A549 (cell line): ENCODE results near the gene FGFR1OP2. TPM values are rescaled to one million over a fixed set of nuclear protein-coding genes. Genes with fewer than 3 reads are reported as not detected.

Experiments
- ATAC-seq, 2 experiments: fragments of 200-7000 bp in 1 of 2; fragments of >200 bp in 1 of 2; cut with Nextera tagmentation in 1 of 2; cut with Tn5 transposase in 1 of 2; 3 replicates each; pipeline versions ENCODE4 v1.8.0 to v1.9.1; 2018 to 2020; ENCODE audit warnings: mild to moderate bottlenecking in 1 of 2, moderate library complexity in 1 of 2
- CTCF ChIA-PET: fragments of 300-600 bp; sonication (Branson Sonifier 250); formaldehyde crosslinking; extraction: SDS; loops from one replicate; lab custom pipeline; 2021; ENCODE audit warnings: antibody characterized with exemption, inconsistent platforms; lab: Yijun Ruan, JAX
- POLR2A ChIA-PET: fragments of 350-600 bp; formaldehyde crosslinking; extraction: SDS; loops from one replicate; lab custom pipeline; 2021; ENCODE audit warnings: antibody characterized with exemption, inconsistent platforms; lab: Yijun Ruan, JAX
- DNase-seq, 2 experiments: peaks; one replicate each; pipeline versions ENCODE4 v3.0.0 to v3.0.0-alpha.2; 2011 to 2016; ENCODE audit warnings: low read depth in 1 of 2, low spot score in 1 of 2
- FAIRE-seq: peaks from 2 replicates; lab custom pipeline; 2011; peaks lifted over from hg19 to GRCh38; lab: Jason Lieb, UNC
- H3K27ac ChIP-seq, 2 experiments: fragments of >200 bp; sonication (Bioruptor Twin); formaldehyde crosslinking; 3 replicates each; pipeline ENCODE4 v1.5.1; 2016 to 2017
- H3K4me1 ChIP-seq: fragments of >200 bp; sonication (Bioruptor Twin); formaldehyde crosslinking; 3 replicates; pipeline ENCODE4 v1.6.1; 2016
- H3K4me2 ChIP-seq: fragments of >200 bp; sonication (Bioruptor Twin); formaldehyde crosslinking; 3 replicates; pipeline ENCODE4 v1.6.1; 2016
- H3K4me3 ChIP-seq: fragments of >200 bp; sonication (Bioruptor Twin); formaldehyde crosslinking; 3 replicates; pipeline ENCODE4 v1.5.1; 2016
- H3K9me3 ChIP-seq: fragments of >200 bp; sonication (Bioruptor Twin); formaldehyde crosslinking; 3 replicates; pipeline ENCODE4 v1.6.1; 2016
- ATOH8 ChIP-seq: fragments of 250-450 bp; sonication (Bioruptor Pico); IDR thresholded peaks from 2 replicates; pipeline ENCODE4 v1.5.0; 2020; ENCODE audit warnings: low read depth, mild to moderate bottlenecking, moderate library complexity
- BHLHE40 ChIP-seq: IDR thresholded peaks from 2 replicates; pipeline ENCODE4 v1.6.1; 2012; ENCODE audit warnings: low read depth, low read length, inconsistent platforms
- CBX2 ChIP-seq: fragments of 200-600 bp; sonication (generic); IDR thresholded peaks from 2 replicates; pipeline ENCODE4 v1.6.1; 2016; ENCODE audit warnings: low read depth, mild to moderate bottlenecking, borderline replicate concordance
- CEBPB ChIP-seq, 2 experiments: fragments of >200 bp in 1 of 2; sonication (Bioruptor Twin) in 1 of 2; formaldehyde crosslinking in 1 of 2; IDR thresholded peaks; 2 replicates each; pipeline ENCODE4 v1.6.1; 2012 to 2016
- CHD2 ChIP-seq: fragments of 150-350 bp; IDR thresholded peaks from 2 replicates; pipeline ENCODE4 v1.6.1; 2014; ENCODE audit warnings: low read length; ENCODE audit not compliant: partially characterized antibody
- CHD4 ChIP-seq: fragments of 200-600 bp; sonication (generic); IDR thresholded peaks from 2 replicates; pipeline ENCODE4 v1.6.1; 2016; ENCODE audit warnings: antibody characterized with exemption, mild to moderate bottlenecking, borderline replicate concordance
- E2F6 ChIP-seq: IDR thresholded peaks from 2 replicates; pipeline ENCODE4 v1.6.1; 2012; ENCODE audit warnings: low read depth, borderline replicate concordance
- EHMT2 ChIP-seq: fragments of 200-600 bp; sonication (generic); IDR thresholded peaks from 2 replicates; pipeline ENCODE4 v1.6.1; 2016; ENCODE audit warnings: antibody characterized with exemption, low read depth, mild to moderate bottlenecking, moderate library complexity
- ELK1 ChIP-seq: fragments of 150-350 bp; IDR thresholded peaks from 2 replicates; pipeline ENCODE4 v1.6.1; 2014; ENCODE audit warnings: low read depth, mild to moderate bottlenecking, low read length
- FOSL2 ChIP-seq, 2 experiments: fragments of 450-650 bp in 1 of 2; fragments of >200 bp in 1 of 2; sonication (Bioruptor Twin) in 1 of 2; formaldehyde crosslinking; IDR thresholded peaks; 2 replicates each; pipeline versions ENCODE4 v1.5.0 to v1.6.1; 2016 to 2020; ENCODE audit warnings: mild to moderate bottlenecking in 1 of 2, moderate library complexity in 1 of 2
- HEYL ChIP-seq: fragments of 250-450 bp; sonication (Bioruptor Pico); IDR thresholded peaks from 2 replicates; pipeline ENCODE4 v1.8.0; 2021; ENCODE audit warnings: mild to moderate bottlenecking, moderate library complexity
- HOXB13 ChIP-seq: fragments of 250-450 bp; sonication (Bioruptor Pico); IDR thresholded peaks from 2 replicates; pipeline ENCODE4 v1.5.0; 2020; ENCODE audit warnings: low read depth, mild to moderate bottlenecking, moderate library complexity
- JUN ChIP-seq, 2 experiments: fragments of >200 bp; sonication (Bioruptor Twin); formaldehyde crosslinking; IDR thresholded peaks; 2 replicates in 1 of 2; 3 replicates in 1 of 2; pipeline ENCODE4 v1.6.1; 2016 to 2017
- JUNB ChIP-seq: fragments of >200 bp; sonication (Bioruptor Twin); formaldehyde crosslinking; IDR thresholded peaks from 2 replicates; pipeline ENCODE4 v1.6.1; 2016
- NFE2L2 ChIP-seq: fragments of 150-350 bp; conservative IDR thresholded peaks from 2 replicates; pipeline ENCODE4 v1.6.1; 2014; ENCODE audit warnings: low read length
- PHF8 ChIP-seq: fragments of 200-600 bp; sonication (generic); IDR thresholded peaks from 2 replicates; pipeline ENCODE4 v1.6.1; 2016; ENCODE audit warnings: low read depth, mild to moderate bottlenecking, antibody characterized with exemption, moderate library complexity, borderline replicate concordance
- POLR2AphosphoS2 ChIP-seq: conservative IDR thresholded peaks from 2 replicates; pipeline ENCODE4 v1.6.1; 2012; ENCODE audit warnings: low read length, improper control_type of control experiment, inconsistent platforms
- RAD21 ChIP-seq, 2 experiments: fragments of >200 bp in 1 of 2; sonication (Bioruptor Twin) in 1 of 2; formaldehyde crosslinking in 1 of 2; IDR thresholded peaks in 1 of 2; conservative IDR thresholded peaks in 1 of 2; 2 replicates in 1 of 2; 3 replicates in 1 of 2; pipeline ENCODE4 v1.6.1; 2012 to 2018; ENCODE audit warnings: inconsistent platforms in 1 of 2
- REST ChIP-seq: fragments of 200-600 bp; sonication (generic); IDR thresholded peaks from 2 replicates; pipeline ENCODE4 v1.6.1; 2016; ENCODE audit warnings: antibody characterized with exemption, mild to moderate bottlenecking, moderate library complexity
- TFCP2L1 ChIP-seq: fragments of 250-450 bp; sonication (Bioruptor Pico); IDR thresholded peaks from 2 replicates; pipeline ENCODE4 v1.5.0; 2021; ENCODE audit warnings: mild to moderate bottlenecking
- ZC3H11A ChIP-seq: fragments of 450-650 bp; IDR thresholded peaks from 2 replicates; pipeline ENCODE4 v1.6.1; 2014; ENCODE audit warnings: antibody characterized with exemption, mild to moderate bottlenecking
- ZFP36 ChIP-seq: fragments of 450-650 bp; IDR thresholded peaks from 2 replicates; pipeline ENCODE4 v1.6.1; 2014; ENCODE audit warnings: borderline replicate concordance; ENCODE audit not compliant: partially characterized antibody
- ZNF302 ChIP-seq: fragments of 250-450 bp; sonication (Bioruptor Pico); IDR thresholded peaks from 2 replicates; pipeline ENCODE4 v1.9.0; 2021; ENCODE audit warnings: inconsistent platforms, mild to moderate bottlenecking, moderate library complexity
- ZSCAN20 ChIP-seq: fragments of 250-450 bp; sonication (Bioruptor Pico); IDR thresholded peaks from 2 replicates; pipeline ENCODE4 v1.8.0; 2022; ENCODE audit warnings: mild to moderate bottlenecking, moderate library complexity
- WGBS: methylation state at CpG from one replicate; pipeline ENCODE4 v1.1.6; 2017; ENCODE audit errors: missing lambda C conversion rate; 5-methylcytosine and 5-hydroxymethylcytosine counted together
- polyA plus RNA-seq, 4 experiments: library from polyadenylated mRNA; depleted of rRNA in 3 of 4; stranded (reverse); fragments of >200 nt; fragmentation: RNase III in 1 of 4; extraction: RNeasy Plus Mini Kit Qiagen cat#74134 plus additional on column Dnase treatment in 1 of 4; gene quantifications; 2 replicates in 3 of 4; 3 replicates in 1 of 4; pipeline ENCODE4 v1.2.3, GENCODE V29; 2011 to 2017

Gene FGFR1OP2
- polyA plus RNA-seq, 2 of the 4 experiments (the other 2 are of a cell fraction) = 36.3 to 51.1 TPM

GRCh38 chr12:27013611-27014084 lies 75.4 kb downstream of the FGFR1OP2 start:
- ChIA-PET POLR2A (interaction anchor here (0.8 to 2.0 kb wide), 5 partner anchors 9 to 291 kb away, joined by 3 to 10 read pairs (median 4); partner anchors contain the start of genes ITPR2 and MED21), CTCF (interaction anchor here (0.6 to 6.7 kb wide), 30 partner anchors 9 to 714 kb away, joined by 3 to 104 read pairs (median 4); partner anchors contain the start of gene STK38L)
- peak overlapping the region; percentile 90 for H3K4me2 ChIP-seq
- 2% methylated on average over 9 of the region's 13 CpGs for WGBS
- DNase-seq (peak; percentile 27 to 40), ATAC-seq (peak; percentile 57 to 72), FAIRE-seq (no peak)
- TF ChIP-seq JUNB = no peak
- no peak for TF ChIP-seq ZNF302 (CRISPR knock-in tag)
- no peak for TF ChIP-seq ZSCAN20 (CRISPR knock-in tag)
- no peak for TF ChIP-seq PHF8
- TF ChIP-seq CHD2 = no peak
- no peak for TF ChIP-seq CHD4
- TF ChIP-seq E2F6 = no peak
- TF ChIP-seq BHLHE40 = no peak
- no peak for TF ChIP-seq ATOH8 (CRISPR knock-in tag)
- TF ChIP-seq TFCP2L1 (CRISPR knock-in tag) = no peak
- TF ChIP-seq HOXB13 (CRISPR knock-in tag) = no peak
- TF ChIP-seq JUN (IDR thresholded peaks at IDR 0.05) = no peak
- no peak for TF ChIP-seq HEYL (CRISPR knock-in tag)
- no peak for TF ChIP-seq ELK1
- no peak for TF ChIP-seq NFE2L2
- no peak for TF ChIP-seq ZFP36
- TF ChIP-seq REST = no peak
- no peaks in the 10 kb centered on the region for H3K9me3 ChIP-seq
- H3K4me3 ChIP-seq = peak overlapping the region; percentile 73
- peaks cover 35% of the 10 kb centered on the region for H3K4me1 ChIP-seq
- H3K27ac ChIP-seq = peak overlapping the region; percentile 82 to 90

GRCh38 chr12:27014085-27014858 lies 76.0 kb downstream of the FGFR1OP2 start, which contains the start of gene TM7SF3:
Gene TM7SF3 (minus strand): TSS chr12:27014384. CDS start chr12:27014168, 216 bp downstream.
- Histone ChIP-seq H3K9me3 (no peaks in the 10 kb centered on the region), H3K27ac (peak within 1 kb of the TSS; percentile 82 to 90), H3K4me3 (peak within 1 kb of the TSS; percentile 73), H3K4me2 (peak within 1 kb of the TSS; percentile 90), H3K4me1 (peaks cover 35% of the 10 kb centered on the region)
- ChIA-PET CTCF (interaction anchor here (0.6 to 6.7 kb wide), 41 partner anchors 9 to 713 kb away, joined by 3 to 104 read pairs (median 4); partner anchors contain the start of genes ITPR2, MED21 and STK38L), POLR2A (interaction anchor here (0.8 to 2.3 kb wide), 6 partner anchors 8 to 290 kb away, joined by 3 to 16 read pairs (median 4); partner anchors contain the start of genes ITPR2, MED21 and STK38L)
- ATAC-seq (peak; percentile 90), FAIRE-seq (no peak), DNase-seq (peak; percentile 89)
- WGBS = 6% methylated on average over 27 of the region's 71 CpGs
- no peak for TF ChIP-seq FOSL2 (IDR thresholded peaks at IDR 0.05)
- TF ChIP-seq FOSL2 (CRISPR knock-in tag; IDR thresholded peaks at IDR 0.05) = peak; percentile 40; the same call in 1 of the 2 replicates
- no peak for TF ChIP-seq CEBPB (IDR thresholded peaks at IDR 0.05)
- no peak for TF ChIP-seq EHMT2
- TF ChIP-seq NFE2L2 = no peak
- no peak for TF ChIP-seq CHD2
- TF ChIP-seq BHLHE40 = no peak
- peak; percentile 66 to 96 for TF ChIP-seq RAD21 (conservative IDR thresholded peaks at IDR 0.05 in 1 of 2, IDR thresholded peaks at IDR 0.05 in 1 of 2)
- TF ChIP-seq PHF8 = peak; percentile 59
- no peak for TF ChIP-seq POLR2AphosphoS2
- TF ChIP-seq ZC3H11A = no peak
- TF ChIP-seq ZFP36 = no peak
- no peak for TF ChIP-seq CBX2
- TF ChIP-seq TFCP2L1 (CRISPR knock-in tag) = no peak
